Caco-2 (cell line): ENCODE measurements around the gene ATG4B. TPM values are rescaled to one million over a fixed set of nuclear protein-coding genes. Genes with fewer than 3 reads are reported as not detected.
A peak's percentile ranks its signal among the peaks of the same experiment; 100 is the strongest.

Experiments used
- BruUV-seq: library from RNA; stranded (reverse); fragments of 400-500 nt; replicated peaks from 2 replicates; lab custom pipeline; 2021; lab: Mats Ljungman, UMichigan
- CTCF ChIA-PET: fragments of 300-600 bp; sonication (Branson Sonifier 250); formaldehyde crosslinking; loops from one replicate; lab custom pipeline; 2022; ENCODE audit warnings: antibody characterized with exemption; lab: Charles Lee
- POLR2A ChIA-PET: fragments of 300-600 bp; sonication (Branson Sonifier 250); formaldehyde crosslinking; loops from one replicate; lab custom pipeline; 2022; ENCODE audit warnings: antibody characterized with exemption; lab: Charles Lee
- DNase-seq, 2 experiments: peaks; one replicate each; pipeline versions ENCODE4 v3.0.0 to v3.0.0-alpha.2; 2020 to 2022
- H3K27me3 ChIP-seq: replicated peaks from 2 replicates; pipeline ENCODE4 v1.6.0; 2011; ENCODE audit warnings: low read length; ENCODE audit not compliant: control insufficient read depth, insufficient read depth
- H3K36me3 ChIP-seq: 2 replicates; pipeline ENCODE4 v1.5.1; 2011; ENCODE audit warnings: low read length; ENCODE audit not compliant: control insufficient read depth, insufficient read depth
- H3K4me1 ChIP-seq: fragments of 250-450 bp; sonication (Bioruptor Pico); 2 replicates; pipeline ENCODE4 v1.5.1; 2020; ENCODE audit warnings: mild to moderate bottlenecking
- H3K4me3 ChIP-seq: 2 replicates; pipeline ENCODE4 v1.5.1; 2011; ENCODE audit warnings: low read depth, mild to moderate bottlenecking, control low read depth, low read length
- H3K9me3 ChIP-seq: fragments of 250-450 bp; sonication (Bioruptor Pico); 2 replicates; pipeline ENCODE4 v1.5.1; 2020; ENCODE audit warnings: mild to moderate bottlenecking, moderate library complexity
- H3K27ac Mint-ChIP-seq: one replicate; pipeline ENCODE4 v1.8.0; 2022; ENCODE audit warnings: mixed read lengths; ENCODE audit not compliant: unreplicated experiment
- H3K27me3 Mint-ChIP-seq: one replicate; pipeline ENCODE4 v1.8.0; 2022; ENCODE audit warnings: mixed read lengths; ENCODE audit not compliant: insufficient read depth, unreplicated experiment
- H3K36me3 Mint-ChIP-seq: one replicate; pipeline ENCODE4 v1.8.0; 2022; ENCODE audit warnings: mild to moderate bottlenecking, mixed read lengths; ENCODE audit not compliant: insufficient read depth, unreplicated experiment
- H3K4me1 Mint-ChIP-seq: one replicate; pipeline ENCODE4 v1.8.0; 2022; ENCODE audit warnings: low read depth, mixed read lengths; ENCODE audit not compliant: unreplicated experiment
- H3K4me3 Mint-ChIP-seq: one replicate; pipeline ENCODE4 v1.8.0; 2022; ENCODE audit warnings: mild to moderate bottlenecking, moderate library complexity, mixed read lengths; ENCODE audit not compliant: unreplicated experiment
- H3K9me3 Mint-ChIP-seq: one replicate; pipeline ENCODE4 v1.8.0; 2022; ENCODE audit warnings: mixed read lengths; ENCODE audit not compliant: unreplicated experiment
- intact Hi-C: fragments of 100-400 bp; cut with micrococcal nuclease; formaldehyde crosslinking; loops from one replicate; pipeline ENCODE4 v1.10.0; 2022; ENCODE audit not compliant: unreplicated experiment
- total RNA-seq: library from RNA; stranded (reverse); gene quantifications from 2 replicates; pipeline ENCODE4 v1.2.3, GENCODE V29; 2022
- TF ChIP-seq, protein P1 (sequence below), 2 experiments: fragments of 200-600 bp in 1 of 2; IDR thresholded peaks; 1 replicate in 1 of 2; 2 replicates in 1 of 2; pipeline versions ENCODE4 v1.5.1 to v1.8.0; 2011 to 2022; ENCODE audit warnings: antibody characterized with exemption in 1 of 2, control low read depth in 1 of 2, inconsistent platforms in 1 of 2, low read depth in 1 of 2, low read length in 1 of 2, mild to moderate bottlenecking in 1 of 2, moderate library complexity in 1 of 2; ENCODE audit not compliant: insufficient read depth in 1 of 2, severe bottlenecking in 1 of 2, unreplicated experiment in 1 of 2

The ATG4B gene
- total RNA-seq, 1 experiment from 2014 or later: 94.5 TPM

DNA sequence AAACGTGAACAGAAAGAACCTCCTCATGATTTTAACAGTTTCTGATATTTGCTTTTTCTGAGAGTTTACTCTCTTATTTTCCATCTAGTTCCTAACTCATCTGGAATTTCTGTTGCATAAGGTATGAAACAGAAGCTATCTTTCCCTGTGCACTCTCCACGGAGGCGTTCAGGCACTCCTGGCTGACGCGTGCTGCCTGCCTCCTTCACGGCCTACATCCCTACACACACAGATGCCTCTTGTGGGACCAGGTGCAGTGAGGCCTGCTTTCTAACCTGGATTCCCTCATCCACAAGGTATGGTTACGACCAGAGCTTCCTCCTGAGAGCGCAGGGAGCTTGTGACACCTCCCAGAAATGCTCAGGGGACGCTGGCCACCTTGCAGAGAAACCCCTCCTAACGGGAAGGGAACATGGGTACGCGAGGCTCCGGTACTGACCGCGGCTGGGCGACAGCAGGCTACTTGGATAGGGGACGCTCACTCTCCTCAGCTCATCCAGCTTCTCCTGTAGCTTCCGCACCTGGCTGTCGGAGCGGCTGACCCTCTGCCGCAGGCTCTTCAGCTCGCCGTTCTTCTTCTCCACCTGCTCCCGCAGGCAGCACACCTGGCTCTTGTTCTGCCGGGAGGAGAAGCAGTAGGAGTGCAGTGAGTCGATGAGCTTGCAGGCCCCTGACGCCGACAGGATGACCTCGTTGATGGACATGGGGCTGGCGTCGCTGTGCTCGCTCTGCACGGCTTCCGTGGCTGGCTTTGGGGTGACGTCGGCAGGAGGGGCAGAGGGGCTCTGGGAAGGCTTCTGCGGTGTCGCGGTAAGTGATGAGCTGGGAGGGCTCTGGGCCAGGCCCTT is 4.8 kb upstream of the ATG4B start:
- Histone ChIP-seq H3K9me3 (no peaks in the 10 kb centered on the region), H3K27me3 (no peaks in the 10 kb centered on the region), H3K36me3 (peaks cover 1% of the 10 kb centered on the region; the same call in 1 of the 2 replicates), H3K4me1 (no peaks in the 10 kb centered on the region), H3K4me3 (no peak overlapping the region)
- H3K36me3 Mint-ChIP-seq: peaks cover 20% of the 10 kb centered on the region
- no peaks in the 10 kb centered on the region for H3K27me3 Mint-ChIP-seq
- ChIA-PET POLR2A (no interaction called here), CTCF (no interaction called here)
- TF ChIP-seq, protein P1, sequence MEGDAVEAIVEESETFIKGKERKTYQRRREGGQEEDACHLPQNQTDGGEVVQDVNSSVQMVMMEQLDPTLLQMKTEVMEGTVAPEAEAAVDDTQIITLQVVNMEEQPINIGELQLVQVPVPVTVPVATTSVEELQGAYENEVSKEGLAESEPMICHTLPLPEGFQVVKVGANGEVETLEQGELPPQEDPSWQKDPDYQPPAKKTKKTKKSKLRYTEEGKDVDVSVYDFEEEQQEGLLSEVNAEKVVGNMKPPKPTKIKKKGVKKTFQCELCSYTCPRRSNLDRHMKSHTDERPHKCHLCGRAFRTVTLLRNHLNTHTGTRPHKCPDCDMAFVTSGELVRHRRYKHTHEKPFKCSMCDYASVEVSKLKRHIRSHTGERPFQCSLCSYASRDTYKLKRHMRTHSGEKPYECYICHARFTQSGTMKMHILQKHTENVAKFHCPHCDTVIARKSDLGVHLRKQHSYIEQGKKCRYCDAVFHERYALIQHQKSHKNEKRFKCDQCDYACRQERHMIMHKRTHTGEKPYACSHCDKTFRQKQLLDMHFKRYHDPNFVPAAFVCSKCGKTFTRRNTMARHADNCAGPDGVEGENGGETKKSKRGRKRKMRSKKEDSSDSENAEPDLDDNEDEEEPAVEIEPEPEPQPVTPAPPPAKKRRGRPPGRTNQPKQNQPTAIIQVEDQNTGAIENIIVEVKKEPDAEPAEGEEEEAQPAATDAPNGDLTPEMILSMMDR (IDR thresholded peaks at IDR 0.05; ENCODE audit: insufficient read depth in 1 of 2, low read depth in 1 of 2, low read length in 1 of 2, severe bottlenecking in 1 of 2, unreplicated experiment in 1 of 2): no peak
- BruUV-seq: no TSS peak
- DNase-seq: no peak
- no peaks in the 10 kb centered on the region for H3K9me3 Mint-ChIP-seq
- no peaks in the 10 kb centered on the region for H3K4me1 Mint-ChIP-seq
- no peak overlapping the region for H3K27ac Mint-ChIP-seq
- H3K4me3 Mint-ChIP-seq: no peak overlapping the region
- intact Hi-C loops: no loop called here

DNA sequence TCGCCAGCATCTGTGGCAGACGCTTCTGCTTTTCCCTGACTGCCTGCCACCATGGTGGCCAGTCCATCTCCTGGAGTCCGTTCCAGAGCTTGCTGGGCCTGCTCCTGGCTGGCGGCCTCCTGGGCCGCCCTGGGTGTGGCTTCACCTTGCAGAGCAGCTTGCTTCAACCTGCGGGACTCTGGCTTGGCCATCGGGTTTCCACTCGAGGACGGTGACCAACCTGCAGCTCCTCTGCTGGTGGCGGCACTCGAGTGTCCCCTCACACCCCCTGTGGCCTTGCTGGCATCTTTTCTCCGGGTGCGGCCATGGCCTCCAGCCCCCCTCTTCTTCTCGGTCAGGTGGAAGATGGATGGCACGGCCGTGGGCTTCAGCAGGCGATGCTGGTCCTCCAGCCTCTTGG is 3.9 kb upstream of the ATG4B start:
- intact Hi-C loops: no loop called here
- ChIA-PET POLR2A (no interaction called here), CTCF (no interaction called here)
- no peak for DNase-seq
- no TSS peak for BruUV-seq
- Histone ChIP-seq H3K4me3 (no peak overlapping the region), H3K36me3 (peaks cover 1% of the 10 kb centered on the region; the same call in 1 of the 2 replicates), H3K27me3 (no peaks in the 10 kb centered on the region), H3K9me3 (no peaks in the 10 kb centered on the region), H3K4me1 (no peaks in the 10 kb centered on the region)
- Mint-ChIP-seq H3K36me3 (peaks cover 14% of the 10 kb centered on the region), H3K4me1 (no peaks in the 10 kb centered on the region), H3K27me3 (no peaks in the 10 kb centered on the region), H3K4me3 (no peak overlapping the region), H3K27ac (no peak overlapping the region), H3K9me3 (no peaks in the 10 kb centered on the region)
- TF ChIP-seq, protein P1 (IDR thresholded peaks at IDR 0.05; ENCODE audit: insufficient read depth in 1 of 2, low read depth in 1 of 2, low read length in 1 of 2, severe bottlenecking in 1 of 2, unreplicated experiment in 1 of 2): no peak

DNA sequence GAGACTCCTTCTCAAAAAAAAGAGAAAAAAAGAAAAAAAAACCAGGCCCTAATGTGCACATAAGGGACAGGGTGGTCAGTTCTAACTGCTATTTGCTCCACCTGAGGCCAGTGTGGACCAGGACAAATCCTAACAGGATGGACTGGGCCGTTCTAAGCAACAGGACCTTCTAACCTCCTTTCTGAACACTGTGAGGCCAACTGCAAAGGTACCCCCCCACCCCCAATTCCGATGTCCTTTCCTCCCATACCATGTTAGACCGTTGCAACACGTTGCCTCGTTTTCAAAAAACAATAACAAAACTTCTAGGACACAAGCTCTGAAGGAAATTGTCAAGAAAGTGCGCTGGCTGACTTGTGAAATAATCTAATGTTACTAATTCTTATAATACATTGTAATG is 1.7 kb upstream of the ATG4B start:
- H3K27me3 ChIP-seq: no peaks in the 10 kb centered on the region
- peak overlapping the region; percentile 85 for H3K4me3 Mint-ChIP-seq
- H3K36me3 ChIP-seq: peaks cover 5% of the 10 kb centered on the region
- TF ChIP-seq, protein P1 (IDR thresholded peaks at IDR 0.05; ENCODE audit: insufficient read depth in 1 of 2, low read depth in 1 of 2, low read length in 1 of 2, severe bottlenecking in 1 of 2, unreplicated experiment in 1 of 2): no peak
- H3K4me1 Mint-ChIP-seq: peaks cover 4% of the 10 kb centered on the region
- DNase-seq: no peak
- H3K36me3 Mint-ChIP-seq: peaks cover 28% of the 10 kb centered on the region
- intact Hi-C loops: no loop called here
- ChIA-PET POLR2A (no interaction called here), CTCF (no interaction called here)
- no peaks in the 10 kb centered on the region for H3K4me1 ChIP-seq
- H3K27ac Mint-ChIP-seq: no peak overlapping the region
- BruUV-seq: TSS peak; percentile 37
- H3K27me3 Mint-ChIP-seq: no peaks in the 10 kb centered on the region
- H3K9me3 ChIP-seq: no peaks in the 10 kb centered on the region; the same call in 1 of the 2 replicates
- H3K9me3 Mint-ChIP-seq: no peaks in the 10 kb centered on the region
- peak overlapping the region; percentile 67 for H3K4me3 ChIP-seq
